ENCODE data around the gene RPS2. TPM values are rescaled to one million over a fixed set of nuclear protein-coding genes. Genes with fewer than 3 reads are reported as not detected.
A peak's percentile ranks its signal among the peaks of the same experiment; 100 is the strongest.
"Not testable (repeated sequence)": the region's sequence is repeated elsewhere in the genome, so short reads cannot be mapped to it uniquely, and the experiment has no call there.

RPS2 gene
- total RNA-seq, 2 donors from 2014 or later, result 1,131 to 1,263 TPM

GRCh38 chr16:1949507-1949906 lies 15.1 kb downstream of the RPS2 start:
- no peak for DNase-seq (ENCODE audit: low spot score)
- intact Hi-C loops (cut with DNase I), result no loop called here

GRCh38 chr16:1947369-1947670 lies 17.3 kb downstream of the RPS2 start:
- no peak for DNase-seq (ENCODE audit: low spot score)
- intact Hi-C loops (cut with DNase I), result no loop called here

GRCh38 chr16:1946495-1947368 lies 17.9 kb downstream of the RPS2 start:
- DNase-seq (ENCODE audit: low spot score), result no peak
- intact Hi-C loops (cut with DNase I), result no loop called here

GRCh38 chr16:1945559-1946391 lies 18.9 kb downstream of the RPS2 start:
- DNase-seq (ENCODE audit: low spot score), result no peak
- intact Hi-C loops (cut with DNase I), result no loop called here

- intact Hi-C loops (cut with DNase I), result no loop called here
- no peak for DNase-seq (ENCODE audit: low spot score)
Observed at GRCh38 chr16:1944612-1945199, 19.9 kb downstream of the RPS2 start.

- peak; percentile 100 for DNase-seq (ENCODE audit: low spot score)
- intact Hi-C loops (cut with DNase I), result no loop called here
Observed at GRCh38 chr16:1942810-1943726, 21.6 kb downstream of the RPS2 start, which contains the start of gene MSRB1. MSRB1 (minus strand) TSS chr16:1943199; CDS start chr16:1943156, 43 bp downstream.

- no peak for DNase-seq (ENCODE audit: low spot score)
- intact Hi-C loops (cut with DNase I), result no loop called here
Observed at GRCh38 chr16:1942047-1942809, 22.4 kb downstream of the RPS2 start.

GRCh38 chr16:1941162-1942046 lies 23.2 kb downstream of the RPS2 start:
- intact Hi-C loops (cut with DNase I), result no loop called here
- DNase-seq (ENCODE audit: low spot score), result no peak

GRCh38 chr16:1940273-1941161 lies 24.1 kb downstream of the RPS2 start:
- no peak for DNase-seq (ENCODE audit: low spot score)
- intact Hi-C loops (cut with DNase I), result no loop called here

GRCh38 chr16:1939833-1940232 lies 24.8 kb downstream of the RPS2 start:
- DNase-seq (ENCODE audit: low spot score); intact Hi-C loops (cut with DNase I): not testable (repeated sequence)

- no peak for DNase-seq (ENCODE audit: low spot score)
- intact Hi-C loops (cut with DNase I), result no loop called here
Observed at GRCh38 chr16:1938910-1939309, 25.7 kb downstream of the RPS2 start.

GRCh38 chr16:1938316-1938715 lies 26.3 kb downstream of the RPS2 start:
- intact Hi-C loops (cut with DNase I), result no loop called here
- DNase-seq (ENCODE audit: low spot score), result no peak

GRCh38 chr16:1936945-1937479 lies 27.6 kb downstream of the RPS2 start:
- intact Hi-C loops (cut with DNase I), result no loop called here
- DNase-seq (ENCODE audit: low spot score), result no peak

GRCh38 chr16:1933097-1933661 lies 31.4 kb downstream of the RPS2 start:
- no peak for DNase-seq (ENCODE audit: low spot score)

More at GRCh38 chr16:1933097-1933661, 31.4 kb downstream of the RPS2 start:
- intact Hi-C loops (cut with DNase I), result loop anchor here in 1 of 2 donors (5.0 kb wide), 1 partner anchor 71 kb away; no protein-coding TSS in a partner anchor
